ENCODE data around the gene AOPEP.
"Not testable (repeated sequence)": the region's sequence is repeated elsewhere in the genome, so short reads cannot be mapped to it uniquely, and the experiment has no call there.

Gene AOPEP

DNA sequence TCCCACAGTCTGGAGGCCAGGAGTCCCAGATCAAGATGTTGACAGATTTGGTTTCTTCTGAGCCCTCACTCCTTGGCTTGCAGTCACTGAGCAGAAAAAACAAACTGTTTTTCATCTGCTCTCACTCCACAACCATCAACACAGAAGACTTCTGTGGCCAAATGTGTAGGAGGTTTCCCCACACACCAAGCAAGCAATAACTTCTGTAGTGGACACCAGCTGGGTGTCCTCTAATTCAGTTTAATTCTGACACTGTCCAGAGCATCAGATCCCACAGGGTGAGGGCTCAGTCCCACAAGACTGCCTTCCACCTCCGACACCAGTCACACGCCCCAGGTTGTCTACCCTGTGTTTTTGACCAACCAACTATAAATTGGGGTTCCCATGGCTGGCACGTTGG lies 209.9 kb downstream of the AOPEP start:
- in situ Hi-C loops (cut with HindIII; ENCODE audit: low pct_ligation_motif_present, low sequenced_read_pairs) = no loop called here
- Histone ChIP-seq H3K4me3 (ENCODE audit: low read depth, low read length) (no peak overlapping the region), H3K27ac (no peak overlapping the region), H3K27me3 (replicated peaks) (no peaks in the 10 kb centered on the region), H3K36me3 (replicated peaks) (no peaks in the 10 kb centered on the region)
- no peak for TF ChIP-seq CTCF (IDR thresholded peaks at IDR 0.05; ENCODE audit: low read depth, low read length, missing control alignments)
- DNase-seq = no peak

- in situ Hi-C loops (cut with HindIII; ENCODE audit: low pct_ligation_motif_present, low sequenced_read_pairs) = no loop called here
- H3K4me3 ChIP-seq (ENCODE audit: low read depth, low read length) = no peak overlapping the region
- H3K27ac ChIP-seq = peak overlapping the region; percentile 69
- H3K36me3 ChIP-seq (replicated peaks) = no peaks in the 10 kb centered on the region
- peak; percentile 82 for DNase-seq
- no peaks in the 10 kb centered on the region for H3K27me3 ChIP-seq (replicated peaks)
- no peak for TF ChIP-seq CTCF (IDR thresholded peaks at IDR 0.05; ENCODE audit: low read depth, low read length, missing control alignments)
Observed at GRCh38 chr9:94937214-94937903, 210.9 kb downstream of the AOPEP start.

DNA sequence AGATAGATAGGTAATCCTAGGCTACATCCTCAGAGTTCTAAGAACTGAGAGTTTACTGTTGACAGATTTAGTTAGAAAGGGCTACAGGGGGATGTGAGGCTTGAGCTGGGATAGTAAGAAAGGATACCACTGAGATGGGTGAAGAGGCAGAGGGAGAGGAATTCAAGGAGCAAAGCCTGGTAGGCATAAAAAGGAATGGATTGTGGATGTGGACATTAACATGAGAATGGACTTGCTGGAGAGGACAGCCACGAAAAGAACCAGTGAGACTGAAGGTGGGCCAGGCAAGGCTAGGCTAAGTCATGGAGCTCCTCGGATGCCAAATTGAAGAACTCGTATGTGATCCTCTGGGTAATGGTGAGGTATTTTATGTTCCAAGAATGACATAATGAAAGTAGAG lies 211.9 kb downstream of the AOPEP start:
- no peak for DNase-seq
- Histone ChIP-seq H3K4me3 (ENCODE audit: low read depth, low read length) (no peak overlapping the region), H3K27ac (no peak overlapping the region), H3K27me3 (replicated peaks) (no peaks in the 10 kb centered on the region), H3K36me3 (replicated peaks) (no peaks in the 10 kb centered on the region)
- no peak for TF ChIP-seq CTCF (IDR thresholded peaks at IDR 0.05; ENCODE audit: low read depth, low read length, missing control alignments)
- in situ Hi-C loops (cut with HindIII; ENCODE audit: low pct_ligation_motif_present, low sequenced_read_pairs) = no loop called here

- DNase-seq; H3K4me3 ChIP-seq (ENCODE audit: low read depth, low read length); H3K36me3 ChIP-seq (replicated peaks); in situ Hi-C loops (cut with HindIII; ENCODE audit: low pct_ligation_motif_present, low sequenced_read_pairs); H3K27ac ChIP-seq; H3K27me3 ChIP-seq (replicated peaks): not testable (repeated sequence)
Observed at GRCh38 chr9:94940296-94940695, 213.8 kb downstream of the AOPEP start.

DNA sequence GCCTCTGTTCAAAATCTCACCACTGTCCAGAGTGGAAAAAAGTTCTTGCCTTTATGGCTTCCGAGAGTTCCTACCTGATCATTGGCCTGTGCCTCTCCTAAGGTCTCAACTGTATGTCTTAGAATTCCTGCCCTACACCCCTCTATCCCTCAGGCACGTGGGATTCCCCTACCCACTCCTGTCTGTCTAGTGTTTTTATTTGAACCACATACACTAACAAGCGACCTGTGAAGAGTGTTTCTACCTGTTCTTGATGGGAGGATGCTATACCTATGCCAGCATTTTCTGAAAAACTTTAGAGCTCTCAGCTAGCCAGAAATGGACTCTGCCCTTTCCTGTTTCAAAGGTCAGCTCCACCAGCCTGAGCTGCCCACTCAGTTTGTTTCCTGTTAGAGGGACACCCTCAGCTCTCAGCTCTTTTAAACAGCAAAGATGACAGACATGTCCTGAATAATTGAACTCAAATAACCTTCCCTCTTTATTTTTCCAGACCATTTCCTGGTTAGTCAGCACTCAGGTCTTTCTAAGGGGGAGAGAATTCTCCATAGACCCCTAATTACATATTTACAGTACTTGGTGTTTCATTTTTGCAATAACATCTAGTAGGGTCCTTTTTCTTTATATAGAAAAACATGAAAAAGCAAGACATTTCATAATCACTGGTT lies 214.8 kb downstream of the AOPEP start:
- H3K27ac ChIP-seq = no peak overlapping the region

More for the DNA sequence above, 214.8 kb downstream of the AOPEP start:
- Histone ChIP-seq H3K36me3 (replicated peaks) (no peaks in the 10 kb centered on the region), H3K4me3 (ENCODE audit: low read depth, low read length) (no peak overlapping the region), H3K27me3 (replicated peaks) (no peaks in the 10 kb centered on the region)
- no peak for TF ChIP-seq CTCF (IDR thresholded peaks at IDR 0.05; ENCODE audit: low read depth, low read length, missing control alignments)
- in situ Hi-C loops (cut with HindIII; ENCODE audit: low pct_ligation_motif_present, low sequenced_read_pairs) = no loop called here
- DNase-seq = no peak

Measured in brain microvascular endothelial cell (primary cell).